Stimulated activated naive CD8-positive, alpha-beta T cell treated with anti-CD3 and anti-CD28 coated beads, Interleukin-15, Interleukin-2, amounts not matched to agents 100 U/mL and 50 U/mL, for 24 hours (primary cell): ENCODE results near the gene CMYA5.
"Not testable (repeated sequence)": the region's sequence is repeated elsewhere in the genome, so short reads cannot be mapped to it uniquely, and the experiment has no call there.

ENCODE experiments used
- ATAC-seq: fragments of 150-1000 bp; cut with Tn5 transposase; one replicate; pipeline ENCODE4 v1.10.0; 2021
- DNase-seq: peaks from one replicate; pipeline ENCODE4 v3.0.0; 2021

CMYA5 gene

DNA sequence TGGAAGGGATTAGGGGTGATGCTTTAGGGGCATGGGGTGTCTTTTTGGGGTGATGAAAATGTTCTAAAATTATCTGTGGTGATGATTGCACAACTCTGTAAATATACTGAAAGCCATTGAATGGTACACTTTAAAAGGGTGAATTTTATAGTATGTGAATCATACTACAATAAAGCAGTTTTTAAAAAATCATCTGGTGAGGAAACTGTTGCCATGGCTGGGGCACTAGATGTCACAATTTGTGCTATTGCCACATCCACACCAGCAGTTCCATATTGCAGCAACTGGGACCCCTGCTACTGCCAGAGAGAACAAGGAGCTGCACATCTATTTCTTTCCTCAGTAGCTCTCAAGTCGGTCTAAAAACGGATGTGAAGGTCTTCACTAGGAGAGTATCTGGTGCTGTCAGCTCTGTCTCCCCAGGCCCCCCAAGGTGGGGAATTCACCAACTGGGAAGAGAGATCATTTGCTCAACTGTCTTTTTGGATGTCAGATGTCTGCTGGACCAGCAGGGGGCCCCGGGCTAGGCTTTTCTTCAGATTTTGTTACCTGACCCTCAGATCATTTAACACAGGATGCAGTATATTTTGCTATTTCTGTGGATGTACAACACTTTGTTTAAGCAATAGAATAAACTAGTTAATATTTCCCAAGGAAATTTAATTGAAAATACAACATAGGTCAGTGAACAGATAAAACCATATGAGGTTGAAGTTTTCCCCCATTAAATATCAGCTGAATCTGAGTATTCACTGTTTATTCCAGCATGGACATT, 13.2 kb downstream of the CMYA5 start:
- DNase-seq (peak; percentile 39), ATAC-seq (no peak)

DNA sequence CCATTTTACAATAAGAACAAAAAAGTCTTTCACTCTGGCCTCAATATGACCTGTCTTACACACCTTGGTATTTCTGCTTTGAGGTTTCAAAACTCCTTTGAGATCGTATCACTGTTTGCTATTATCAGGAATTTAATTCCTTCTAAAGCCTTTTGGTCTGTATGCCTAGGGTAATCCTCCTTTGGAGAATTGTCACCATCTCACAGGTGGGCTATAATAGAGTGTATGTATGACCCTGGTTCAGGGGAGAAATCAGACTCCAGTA, 13.7 kb downstream of the CMYA5 start:
- DNase-seq (no peak), ATAC-seq (no peak)

DNA sequence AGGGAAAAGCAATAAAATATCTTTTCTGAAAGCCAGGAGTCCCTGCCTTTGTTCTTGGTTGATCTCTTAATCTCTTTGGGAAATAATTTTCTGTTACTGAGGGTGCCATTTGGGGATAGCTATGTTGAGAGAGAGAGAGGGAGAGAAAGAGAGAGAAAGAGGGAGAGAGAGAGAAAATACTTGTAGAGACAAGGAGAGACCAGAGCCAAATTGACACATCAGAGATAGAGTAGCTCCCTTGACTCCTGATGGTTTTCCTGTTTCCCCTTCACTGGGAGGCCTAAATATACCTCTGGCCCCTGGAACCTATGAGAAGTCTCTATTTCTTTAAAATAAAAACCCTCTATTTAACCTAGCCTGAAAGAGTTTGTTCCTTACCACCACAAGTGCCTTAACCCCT, 14.9 kb downstream of the CMYA5 start:
- DNase-seq (no peak), ATAC-seq (no peak)

DNA sequence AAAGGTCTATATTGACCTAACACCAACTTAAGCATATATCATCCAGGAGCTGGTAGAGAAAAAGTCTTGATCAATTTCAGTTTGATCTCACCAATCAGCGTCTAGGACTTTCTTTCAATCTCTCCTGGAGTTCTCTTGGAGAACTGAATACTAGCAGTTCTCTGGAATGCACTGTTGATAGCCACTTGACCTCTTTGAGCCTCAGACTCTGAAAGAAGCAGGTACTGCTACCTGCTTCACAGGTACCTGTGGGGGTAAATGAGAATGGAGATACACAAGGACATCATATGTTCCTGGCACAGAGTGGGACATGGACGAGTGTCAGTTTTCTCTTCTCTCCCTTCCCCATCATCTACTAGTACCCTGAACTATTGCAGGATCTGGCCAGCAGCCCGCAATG, 16.0 kb downstream of the CMYA5 start:
- no peak for DNase-seq
- ATAC-seq = no peak

DNA sequence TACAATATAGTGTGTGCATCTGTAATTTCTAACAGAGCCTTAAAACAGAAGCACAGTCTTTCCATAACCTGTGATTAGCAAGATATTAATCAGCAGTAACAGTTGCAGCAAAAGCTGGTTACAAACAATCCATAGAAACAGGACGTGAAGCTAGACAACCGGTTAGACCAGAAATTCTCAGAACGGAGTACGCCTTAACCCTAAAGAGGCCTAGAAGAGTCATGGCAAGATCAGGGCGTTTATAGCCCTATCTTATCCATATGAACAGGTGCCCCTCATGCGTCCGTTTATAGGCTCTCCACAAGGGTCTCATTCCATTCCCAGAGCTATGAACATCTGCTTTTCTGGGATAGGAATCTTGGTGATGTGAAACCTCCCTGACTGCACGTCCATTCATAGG, 16.7 kb downstream of the CMYA5 start:
- not testable (repeated sequence) for DNase-seq, ATAC-seq

DNA sequence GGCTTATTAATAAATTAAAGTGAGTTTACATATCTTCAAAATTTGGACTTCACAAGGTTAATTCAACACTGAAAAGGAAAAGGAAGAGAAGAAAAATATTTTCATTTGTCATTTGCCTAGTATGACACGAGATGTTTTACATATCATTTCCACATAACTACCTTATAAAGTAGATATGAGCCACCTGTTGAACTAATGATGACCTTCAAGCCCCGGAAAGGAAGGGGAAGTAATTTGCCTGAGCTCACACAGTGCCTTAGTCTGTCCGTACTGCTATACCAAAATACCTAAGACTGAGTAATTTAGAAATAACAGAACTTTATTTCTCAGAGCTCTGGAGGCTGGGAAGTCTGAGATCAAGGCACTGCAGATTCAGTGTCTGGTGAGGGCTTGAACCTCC, 17.9 kb downstream of the CMYA5 start:
- no peak for ATAC-seq
- no peak for DNase-seq

DNA sequence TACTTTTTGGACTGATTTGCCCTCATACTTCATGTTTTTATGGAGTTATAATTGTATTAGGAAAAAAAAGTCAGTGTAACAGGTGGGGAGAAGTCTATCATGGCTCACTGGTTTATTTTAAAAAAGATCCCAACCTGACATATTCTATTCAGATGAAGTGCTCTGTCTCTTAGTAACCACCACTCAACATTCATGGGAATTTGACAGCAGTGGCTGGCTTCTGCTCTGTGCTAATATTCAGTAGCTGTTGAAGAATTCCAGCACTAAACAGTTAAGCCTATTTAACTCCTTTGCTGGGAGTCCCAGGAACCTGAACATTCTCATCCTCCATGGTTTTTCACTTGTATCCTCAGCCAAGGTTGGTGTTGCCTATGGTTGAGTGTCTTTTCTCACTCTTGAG, 23.1 kb downstream of the CMYA5 start:
- DNase-seq (no peak), ATAC-seq (no peak)

DNA sequence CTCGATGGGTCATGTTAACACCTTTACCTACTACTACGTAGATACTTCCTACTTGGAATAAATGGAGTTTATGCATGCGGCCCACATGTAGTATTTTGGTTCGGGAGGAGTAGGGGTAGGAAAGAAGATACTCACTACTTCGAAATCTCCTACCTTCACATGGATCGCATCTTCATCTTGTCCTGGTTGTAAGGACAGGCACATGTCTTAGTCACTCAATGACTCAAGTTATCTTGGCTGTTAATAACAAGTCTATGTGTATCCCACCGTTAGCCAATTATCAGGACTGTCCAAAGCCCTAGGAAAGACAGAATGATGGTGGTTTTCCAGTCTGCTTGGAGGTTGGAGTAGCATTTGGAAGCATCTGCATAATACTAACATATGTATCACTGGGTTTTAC, 24.1 kb downstream of the CMYA5 start:
- ATAC-seq (no peak), DNase-seq (no peak)

DNA sequence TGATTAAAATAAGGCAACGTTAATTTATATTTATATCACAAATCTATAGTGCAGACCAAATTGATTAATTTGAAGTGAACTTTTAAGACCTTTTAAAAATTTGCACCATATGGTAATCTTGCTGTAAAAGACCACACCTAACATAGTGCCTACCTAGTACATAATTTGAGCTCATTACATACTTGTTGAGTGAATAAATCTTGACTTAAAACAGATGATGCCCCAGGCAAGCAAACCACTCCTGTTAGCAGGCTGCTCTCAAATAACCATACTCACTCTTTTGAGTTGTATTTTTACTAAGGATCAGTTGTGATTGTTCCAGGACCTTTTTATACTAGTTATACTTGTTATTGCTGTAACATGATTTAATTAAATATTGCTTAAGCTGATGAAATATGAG, 27.2 kb downstream of the CMYA5 start:
- ATAC-seq = no peak

DNA sequence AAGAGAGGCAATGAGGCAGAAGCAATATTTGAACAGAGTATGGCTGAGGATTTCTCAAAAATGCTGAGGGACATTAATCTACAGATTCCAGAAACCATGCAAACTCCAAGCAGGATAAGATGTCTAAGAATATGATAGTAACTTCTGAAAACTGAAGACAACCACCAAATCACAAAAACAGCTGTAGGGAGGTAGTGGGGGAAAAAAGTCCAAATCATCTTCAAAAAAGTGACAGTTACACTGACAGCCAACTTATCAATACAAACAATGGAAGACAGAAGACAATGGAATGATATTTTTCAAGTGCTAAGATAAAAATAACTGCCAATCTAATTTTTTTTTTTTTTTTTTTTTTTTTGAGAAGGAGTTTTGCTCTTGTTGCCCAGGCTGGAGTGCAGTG, 30.5 kb downstream of the CMYA5 start:
- DNase-seq = no peak
- ATAC-seq = no peak

More for the DNA sequence above, 27.2 kb downstream of the CMYA5 start:
- no peak for DNase-seq

DNA sequence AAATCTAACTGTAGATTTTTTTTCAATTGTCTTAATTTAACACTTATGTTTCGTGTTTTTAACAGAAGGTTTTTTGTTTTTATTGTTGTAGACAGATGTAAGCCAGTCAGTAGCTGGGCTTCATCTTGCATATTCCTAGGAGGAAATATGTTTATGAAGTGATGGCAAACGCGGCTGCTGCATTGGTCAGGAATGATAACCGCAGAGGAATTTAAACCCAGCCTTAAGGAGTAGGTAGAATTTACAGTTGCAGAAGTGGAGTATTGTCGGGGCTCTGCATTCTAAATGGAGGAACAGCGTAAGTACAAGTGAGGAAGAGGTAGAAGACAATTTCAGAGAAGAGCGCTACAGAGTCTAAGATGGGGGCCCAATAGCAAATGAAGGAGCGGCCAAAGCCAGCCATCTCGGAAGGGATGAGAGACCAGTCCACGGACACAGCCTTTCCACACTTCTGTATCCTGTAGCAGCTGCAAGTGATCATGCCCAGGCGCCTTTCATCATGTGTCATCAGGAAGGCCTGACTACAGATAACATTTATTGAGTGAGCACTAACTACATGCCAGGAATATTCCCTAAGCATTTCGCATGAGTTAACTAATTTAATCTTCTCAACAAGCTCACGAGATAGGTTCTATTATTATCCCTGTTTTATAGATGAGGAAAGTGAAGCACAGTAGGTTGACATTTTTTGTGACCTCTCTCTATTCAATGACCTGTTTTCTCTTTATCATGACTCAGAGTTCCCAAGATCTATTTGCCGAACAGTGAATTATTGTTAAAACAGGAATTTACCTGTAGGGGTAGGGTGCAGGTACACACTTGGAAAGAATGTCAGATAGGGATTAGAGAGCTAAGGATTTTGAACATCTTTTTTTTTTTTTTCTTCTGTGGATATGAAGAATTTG, 38.1 kb downstream of the CMYA5 start:
- DNase-seq = no peak
- no peak for ATAC-seq

DNA sequence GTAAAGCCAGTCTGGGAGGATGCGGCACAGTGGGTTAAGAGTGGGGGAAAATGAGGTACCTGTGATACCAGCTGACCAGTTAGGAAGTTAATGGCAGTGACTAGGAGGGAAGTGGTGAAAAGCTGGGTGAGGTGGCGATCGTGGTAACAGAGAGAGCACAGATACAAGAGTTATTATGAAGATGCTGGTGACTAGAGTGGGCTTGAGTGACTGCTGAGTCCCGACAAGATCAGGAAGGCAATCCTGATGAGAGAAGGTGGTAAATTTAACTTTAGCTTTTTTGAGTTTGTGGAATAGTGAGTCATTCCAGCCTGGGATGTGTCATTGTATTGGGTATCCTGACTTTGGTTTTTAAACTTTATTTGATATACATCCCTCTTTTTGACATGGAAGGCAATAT, 38.8 kb downstream of the CMYA5 start:
- ATAC-seq (peak; percentile 57), DNase-seq (no peak)

DNA sequence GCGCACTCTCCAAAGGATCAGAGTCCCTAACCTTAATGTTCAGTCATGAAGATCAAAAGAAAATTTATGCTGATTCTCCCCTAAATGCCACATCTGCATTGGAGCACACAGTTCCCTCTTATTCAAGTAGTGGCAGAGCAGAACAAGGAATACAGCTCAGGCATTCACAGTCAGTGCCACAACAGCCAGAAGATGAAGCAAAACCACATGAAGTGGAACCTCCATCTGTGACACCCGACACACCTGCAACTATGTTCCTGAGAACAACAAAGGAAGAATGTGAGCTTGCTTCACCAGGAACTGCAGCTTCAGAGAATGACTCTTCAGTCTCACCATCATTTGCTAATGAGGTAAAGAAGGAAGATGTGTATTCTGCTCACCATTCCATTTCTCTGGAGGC, 40.0 kb downstream of the CMYA5 start:
- DNase-seq = no peak
- no peak for ATAC-seq

DNA sequence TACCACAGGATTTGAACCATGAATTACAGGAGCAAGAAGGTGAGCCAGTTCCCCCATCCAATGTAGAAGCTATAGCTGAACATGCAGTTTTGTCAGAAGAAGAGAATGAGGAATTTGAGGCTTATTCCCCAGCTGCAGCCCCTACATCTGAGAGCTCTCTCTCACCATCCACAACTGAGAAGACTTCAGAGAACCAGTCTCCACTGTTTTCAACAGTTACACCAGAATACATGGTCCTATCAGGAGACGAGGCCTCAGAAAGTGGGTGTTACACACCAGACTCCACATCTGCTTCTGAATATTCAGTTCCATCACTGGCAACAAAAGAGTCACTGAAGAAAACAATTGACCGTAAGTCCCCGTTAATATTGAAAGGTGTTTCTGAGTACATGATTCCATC, 40.9 kb downstream of the CMYA5 start:
- DNase-seq (no peak), ATAC-seq (no peak)

DNA sequence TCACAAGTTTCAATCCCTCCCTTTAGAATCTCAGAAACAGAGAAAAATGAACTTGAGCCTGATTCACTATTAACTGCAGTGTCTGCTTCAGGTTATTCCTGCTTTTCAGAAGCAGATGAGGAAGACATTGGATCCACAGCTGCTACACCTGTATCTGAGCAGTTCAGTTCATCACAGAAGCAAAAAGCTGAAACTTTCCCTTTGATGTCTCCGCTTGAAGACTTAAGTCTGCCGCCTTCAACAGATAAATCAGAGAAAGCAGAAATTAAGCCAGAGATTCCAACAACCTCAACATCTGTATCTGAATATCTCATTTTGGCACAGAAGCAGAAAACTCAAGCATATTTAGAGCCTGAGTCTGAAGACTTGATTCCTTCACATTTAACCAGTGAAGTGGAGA, 42.1 kb downstream of the CMYA5 start:
- no peak for ATAC-seq
- no peak for DNase-seq

DNA sequence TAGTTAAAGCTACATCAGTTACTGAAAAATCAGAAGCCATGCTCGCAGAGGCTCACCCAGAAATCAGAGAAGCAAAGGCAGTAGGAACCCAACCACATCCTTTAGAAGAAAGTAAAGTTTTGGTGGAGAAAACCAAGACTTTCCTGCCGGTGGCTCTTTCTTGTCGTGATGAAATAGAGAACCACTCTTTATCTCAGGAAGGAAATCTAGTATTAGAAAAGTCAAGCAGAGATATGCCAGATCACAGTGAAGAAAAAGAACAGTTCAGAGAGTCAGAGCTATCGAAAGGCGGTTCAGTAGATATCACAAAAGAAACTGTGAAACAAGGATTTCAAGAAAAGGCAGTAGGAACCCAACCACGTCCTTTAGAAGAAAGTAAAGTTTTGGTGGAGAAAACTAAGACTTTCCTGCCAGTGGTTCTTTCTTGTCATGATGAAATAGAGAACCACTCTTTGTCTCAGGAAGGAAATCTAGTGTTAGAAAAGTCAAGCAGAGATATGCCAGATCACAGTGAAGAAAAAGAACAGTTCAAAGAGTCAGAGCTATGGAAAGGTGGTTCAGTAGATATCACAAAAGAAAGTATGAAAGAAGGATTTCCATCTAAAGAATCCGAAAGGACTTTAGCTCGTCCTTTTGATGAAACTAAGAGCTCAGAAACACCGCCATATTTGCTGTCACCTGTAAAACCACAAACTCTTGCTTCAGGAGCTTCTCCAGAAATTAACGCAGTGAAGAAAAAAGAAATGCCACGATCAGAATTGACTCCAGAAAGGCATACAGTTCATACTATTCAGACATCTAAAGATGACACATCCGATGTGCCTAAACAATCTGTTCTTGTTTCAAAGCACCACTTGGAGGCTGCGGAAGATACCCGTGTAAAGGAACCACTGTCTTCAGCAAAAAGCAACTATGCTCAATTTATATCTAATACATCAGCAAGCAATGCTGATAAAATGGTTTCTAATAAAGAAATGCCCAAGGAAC, 47.2 kb downstream of the CMYA5 start:
- no peak for DNase-seq

DNA sequence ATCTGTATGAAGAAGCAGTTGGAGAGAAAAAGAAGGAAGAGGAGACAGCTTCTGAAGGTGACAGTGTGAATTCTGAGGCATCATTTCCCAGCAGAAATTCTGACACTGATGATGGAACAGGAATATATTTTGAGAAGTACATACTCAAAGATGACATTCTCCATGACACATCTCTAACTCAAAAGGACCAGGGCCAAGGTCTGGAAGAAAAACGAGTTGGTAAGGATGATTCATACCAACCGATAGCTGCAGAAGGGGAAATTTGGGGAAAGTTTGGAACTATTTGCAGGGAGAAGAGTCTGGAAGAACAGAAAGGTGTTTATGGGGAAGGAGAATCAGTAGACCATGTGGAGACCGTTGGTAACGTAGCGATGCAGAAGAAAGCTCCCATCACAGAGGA, 48.7 kb downstream of the CMYA5 start:
- DNase-seq (no peak), ATAC-seq (no peak)

More for the DNA sequence above, 47.2 kb downstream of the CMYA5 start:
- ATAC-seq = peak; percentile 59

DNA sequence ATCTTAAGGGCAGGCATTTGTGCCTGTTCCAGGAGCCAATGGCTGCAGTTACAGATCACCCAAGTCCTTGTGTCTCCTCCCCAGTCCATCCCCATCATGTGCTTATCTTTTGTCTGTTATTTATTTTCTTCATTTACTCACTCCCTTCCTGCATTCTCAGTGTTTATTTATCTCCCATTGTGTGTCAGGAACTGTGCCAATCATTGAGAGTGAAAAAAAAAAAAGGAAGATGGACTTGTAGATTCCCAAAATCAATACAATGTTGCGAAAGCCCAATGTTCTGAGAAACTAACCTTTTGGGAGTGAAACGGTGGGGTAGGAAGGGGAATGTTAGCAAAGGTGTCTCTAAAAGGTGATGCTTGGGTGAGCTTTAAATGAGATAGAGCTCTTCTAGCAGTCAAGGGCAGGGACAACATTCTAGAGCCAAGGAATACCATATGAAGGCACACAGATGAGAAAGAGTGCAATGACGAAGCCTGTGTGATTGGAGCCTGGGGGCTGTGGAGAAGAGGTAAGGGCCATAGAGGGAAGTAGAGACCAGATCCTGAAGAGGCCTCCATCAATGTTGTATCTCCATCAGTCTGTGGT, 53.0 kb downstream of the CMYA5 start:
- no peak for ATAC-seq
- DNase-seq = no peak

DNA sequence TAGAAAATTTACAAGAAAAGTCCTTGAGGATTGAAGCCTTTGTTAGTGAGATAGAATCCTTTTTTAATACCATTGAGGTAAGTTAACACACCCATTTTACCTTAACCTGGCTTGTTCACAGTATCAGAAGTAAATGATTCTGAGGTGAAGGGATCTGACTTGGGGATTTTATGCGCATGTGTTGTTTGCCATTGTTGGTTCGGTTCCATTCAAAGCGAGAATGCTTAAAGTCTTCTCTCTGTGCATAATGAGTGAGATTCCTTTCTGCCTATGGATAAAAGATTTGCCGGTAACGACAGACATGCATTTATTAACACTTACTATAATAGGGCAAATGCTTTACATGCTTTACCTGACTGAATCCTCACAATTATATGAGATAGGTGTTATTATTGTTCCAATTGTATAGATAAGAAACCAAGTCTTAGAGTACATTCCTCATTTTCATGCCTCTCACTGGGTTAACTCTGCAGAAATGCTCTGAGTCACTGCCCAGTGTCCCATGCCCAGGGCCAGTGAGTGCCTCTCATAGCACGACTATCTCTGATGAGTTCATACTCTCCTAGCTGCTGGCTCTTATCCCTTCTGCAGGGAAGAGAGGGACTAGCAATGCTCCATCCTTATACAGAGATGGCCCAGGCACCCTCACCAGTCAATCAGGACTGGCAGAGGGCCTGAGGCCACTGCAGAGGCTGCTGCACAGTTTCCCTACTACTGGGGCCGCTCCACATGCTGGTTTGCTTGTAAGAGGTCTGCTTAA, 54.4 kb downstream of the CMYA5 start:
- no peak for DNase-seq
- ATAC-seq = no peak

DNA sequence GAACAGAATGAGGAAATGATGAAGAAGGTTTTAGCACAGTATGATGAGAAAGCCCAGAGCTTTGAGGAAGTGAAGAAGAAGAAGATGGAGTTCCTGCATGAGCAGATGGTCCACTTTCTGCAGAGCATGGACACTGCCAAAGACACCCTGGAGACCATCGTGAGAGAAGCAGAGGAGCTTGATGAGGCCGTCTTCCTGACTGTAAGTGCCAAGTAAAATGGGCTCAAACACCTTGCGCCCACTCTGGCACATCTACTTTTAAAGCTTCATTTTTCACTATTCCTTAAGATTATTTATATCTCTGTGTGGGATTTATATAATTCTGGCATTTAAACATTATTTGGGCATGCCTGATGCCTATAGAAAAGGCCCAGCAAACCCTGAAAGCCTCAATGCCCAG, 55.6 kb downstream of the CMYA5 start:
- no peak for ATAC-seq
- no peak for DNase-seq
